GM23338 (cell line): ENCODE measurements around the gene MAP1B. TPM values are rescaled to one million over a fixed set of nuclear protein-coding genes. Genes with fewer than 3 reads are reported as not detected.

Experiments
- ATAC-seq: fragments of 200-7000 bp; cut with Tn5 transposase; 3 replicates; pipeline ENCODE4 v1.9.1; 2020
- DNase-seq: peaks from one replicate; pipeline ENCODE4 v3.0.0-alpha.2; 2015; ENCODE audit warnings: low spot score
- H2AFZ ChIP-seq: fragments of 200-600 bp; sonication (generic); 2 replicates; pipeline ENCODE4 v1.8.0; 2016; ENCODE audit warnings: antibody characterized with exemption, mild to moderate bottlenecking, moderate library complexity
- H3F3A ChIP-seq: fragments of 200-600 bp; sonication (generic); replicated peaks from 2 replicates; pipeline ENCODE4 v1.8.0; 2017; ENCODE audit warnings: antibody characterized with exemption, mixed run types, low read depth
- H3K27ac ChIP-seq: fragments of 200-600 bp; sonication (generic); 2 replicates; pipeline ENCODE4 v1.6.1; 2016; ENCODE audit warnings: low read depth
- H3K27me3 ChIP-seq: fragments of 200-600 bp; sonication (generic); 2 replicates; pipeline ENCODE4 v1.8.0; 2016; ENCODE audit warnings: mild to moderate bottlenecking, mixed run types, moderate library complexity; ENCODE audit not compliant: insufficient read depth
- H3K36me3 ChIP-seq: fragments of 200-600 bp; sonication (generic); 2 replicates; pipeline ENCODE4 v1.8.0; 2016; ENCODE audit warnings: mild to moderate bottlenecking; ENCODE audit not compliant: insufficient read depth
- H3K4me1 ChIP-seq: fragments of 200-600 bp; sonication (generic); 2 replicates; pipeline ENCODE4 v1.8.0; 2016; ENCODE audit warnings: mild to moderate bottlenecking, moderate library complexity; ENCODE audit not compliant: insufficient read depth
- H3K4me2 ChIP-seq: fragments of 200-600 bp; sonication (generic); 2 replicates; pipeline ENCODE4 v1.7.1; 2017; ENCODE audit warnings: mixed run types
- H3K4me3 ChIP-seq: fragments of 200-600 bp; sonication (generic); 2 replicates; pipeline ENCODE4 v1.6.1; 2016; ENCODE audit warnings: mixed run types
- H3K79me2 ChIP-seq: fragments of 200-600 bp; sonication (generic); replicated peaks from 2 replicates; pipeline ENCODE4 v1.8.0; 2017; ENCODE audit warnings: mild to moderate bottlenecking; ENCODE audit not compliant: insufficient read depth
- H3K9me2 ChIP-seq: fragments of 200-600 bp; sonication (generic); 2 replicates; pipeline ENCODE4 v1.8.0; 2017; ENCODE audit not compliant: insufficient read depth
- H4K20me1 ChIP-seq: fragments of 200-600 bp; sonication (generic); replicated peaks from 2 replicates; pipeline ENCODE4 v1.8.0; 2017; ENCODE audit warnings: mild to moderate bottlenecking; ENCODE audit not compliant: insufficient read depth
- H3K27ac Mint-ChIP-seq: 2 replicates; pipeline ENCODE4 v1.8.0; 2020; ENCODE audit warnings: inconsistent platforms, mild to moderate bottlenecking, moderate library complexity, mixed read lengths
- H3K27me3 Mint-ChIP-seq: 3 replicates; pipeline ENCODE4 v1.8.0; 2022; ENCODE audit warnings: low read depth, mild to moderate bottlenecking, moderate library complexity, mixed read lengths, inconsistent platforms; ENCODE audit not compliant: insufficient read depth, poor library complexity
- H3K36me3 Mint-ChIP-seq: 3 replicates; pipeline ENCODE4 v1.8.0; 2021; ENCODE audit warnings: low read depth, mild to moderate bottlenecking, inconsistent platforms, moderate library complexity, mixed read lengths
- H3K4me1 Mint-ChIP-seq: 3 replicates; pipeline ENCODE4 v1.8.0; 2020; ENCODE audit warnings: mild to moderate bottlenecking, inconsistent platforms, mixed read lengths
- H3K4me3 Mint-ChIP-seq: 3 replicates; pipeline ENCODE4 v1.8.0; 2021; ENCODE audit warnings: moderate library complexity, mild to moderate bottlenecking, inconsistent platforms, mixed read lengths
- H3K9me3 Mint-ChIP-seq: 3 replicates; pipeline ENCODE4 v1.8.0; 2020; ENCODE audit warnings: moderate library complexity, mild to moderate bottlenecking, inconsistent platforms, mixed read lengths
- CREB1 ChIP-seq: fragments of 250-450 bp; sonication (Bioruptor Pico); IDR thresholded peaks from 2 replicates; pipeline ENCODE4 v1.5.0; 2020; ENCODE audit warnings: low read depth, mild to moderate bottlenecking, moderate library complexity
- EZH2 ChIP-seq: fragments of 200-600 bp; sonication (generic); IDR thresholded peaks from one replicate; pipeline ENCODE4 v1.8.0; 2017; ENCODE audit warnings: antibody characterized with exemption, mild to moderate bottlenecking, low read depth; ENCODE audit not compliant: unreplicated experiment
- EZH2phosphoT487 ChIP-seq: fragments of 200-600 bp; sonication (generic); IDR thresholded peaks from one replicate; pipeline ENCODE4 v1.8.1; 2018; ENCODE audit warnings: antibody characterized with exemption; ENCODE audit not compliant: unreplicated experiment
- JUNB ChIP-seq: IDR thresholded peaks from one replicate; pipeline ENCODE4 v1.6.1; 2016; ENCODE audit warnings: antibody characterized with exemption; ENCODE audit not compliant: unreplicated experiment
- POLR2AphosphoS5 ChIP-seq: IDR thresholded peaks from 2 replicates; pipeline ENCODE4 v1.6.1; 2016; ENCODE audit warnings: antibody characterized with exemption, low read depth
- ZNF114 ChIP-seq: fragments of 250-450 bp; sonication (Bioruptor Pico); IDR thresholded peaks from 2 replicates; pipeline ENCODE4 v1.5.0; 2020; ENCODE audit warnings: mild to moderate bottlenecking, moderate library complexity
- polyA plus RNA-seq: library from polyadenylated mRNA; unstranded; fragments of >200 nt; fragmentation: Nextera tagmentation; extraction: Ambion mirVana; gene quantifications from 2 replicates; pipeline ENCODE4 v1.2.1, GENCODE V29; 2016
- total RNA-seq: library from RNA; depleted of rRNA; stranded (reverse); fragments of >200 nt; shearing (Covaris generic); gene quantifications from 2 replicates; pipeline ENCODE4 v1.2.3, GENCODE V29; 2014
- TF ChIP-seq, protein P1 (sequence below): IDR thresholded peaks from 2 replicates; pipeline ENCODE4 v1.6.1; 2016; ENCODE audit warnings: antibody characterized with exemption
- TF ChIP-seq, protein P2 (sequence below): fragments of 250-450 bp; sonication (Bioruptor Pico); IDR thresholded peaks from 2 replicates; pipeline ENCODE4 v1.5.0; 2020; ENCODE audit warnings: mild to moderate bottlenecking, moderate library complexity

The MAP1B gene
- total and polyA plus RNA-seq, 2 experiments from 2014 or later = 148 to 263 TPM

DNA sequence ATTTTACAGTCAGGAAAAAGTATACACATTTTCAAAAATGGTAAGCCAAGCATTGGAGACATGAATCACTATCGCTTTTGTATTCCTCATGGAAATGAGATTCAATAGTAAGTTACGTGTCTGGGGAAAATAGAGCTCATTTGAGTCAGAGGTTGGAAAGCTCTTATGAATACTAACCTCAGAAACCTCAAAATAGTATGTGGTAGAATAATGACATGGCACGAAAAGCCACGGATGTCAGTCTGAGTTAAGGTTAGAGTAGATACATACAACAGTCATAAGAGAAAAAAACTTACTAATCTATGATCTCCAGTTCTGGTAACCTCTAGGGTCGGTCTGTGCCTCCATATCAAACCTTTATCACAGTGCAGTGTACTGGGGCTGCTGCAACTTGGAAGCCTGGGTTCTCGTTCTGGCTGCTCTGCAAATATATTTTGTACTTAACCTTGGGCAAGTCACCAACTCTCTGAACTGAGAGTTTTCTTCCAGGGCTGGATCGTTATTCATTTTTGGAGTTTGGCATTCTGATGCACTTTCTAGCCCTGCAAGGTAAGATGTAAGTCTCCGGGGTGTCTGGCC is 31.8 kb downstream of the MAP1B start:
- H3K4me2 ChIP-seq = no peak overlapping the region
- H3K79me2 ChIP-seq = peaks cover 52% of the 10 kb centered on the region
- Mint-ChIP-seq H3K9me3 (no peaks in the 10 kb centered on the region), H3K4me1 (peaks cover 29% of the 10 kb centered on the region), H3K27me3 (no peaks in the 10 kb centered on the region), H3K27ac (no peak overlapping the region), H3K4me3 (no peak overlapping the region), H3K36me3 (peaks cover 16% of the 10 kb centered on the region)
- no peaks in the 10 kb centered on the region for H3F3A ChIP-seq
- no peak overlapping the region for H3K27ac ChIP-seq
- no peaks in the 10 kb centered on the region for H3K36me3 ChIP-seq
- TF ChIP-seq EZH2 = no peak
- no peaks in the 10 kb centered on the region for H4K20me1 ChIP-seq
- DNase-seq (no peak), ATAC-seq (no peak)
- H3K9me2 ChIP-seq = no peaks in the 10 kb centered on the region
- no peak overlapping the region for H2AFZ ChIP-seq
- no peaks in the 10 kb centered on the region for H3K27me3 ChIP-seq
- no peak overlapping the region for H3K4me3 ChIP-seq
- H3K4me1 ChIP-seq = peaks cover 9% of the 10 kb centered on the region; the same call in 1 of the 2 replicates

DNA sequence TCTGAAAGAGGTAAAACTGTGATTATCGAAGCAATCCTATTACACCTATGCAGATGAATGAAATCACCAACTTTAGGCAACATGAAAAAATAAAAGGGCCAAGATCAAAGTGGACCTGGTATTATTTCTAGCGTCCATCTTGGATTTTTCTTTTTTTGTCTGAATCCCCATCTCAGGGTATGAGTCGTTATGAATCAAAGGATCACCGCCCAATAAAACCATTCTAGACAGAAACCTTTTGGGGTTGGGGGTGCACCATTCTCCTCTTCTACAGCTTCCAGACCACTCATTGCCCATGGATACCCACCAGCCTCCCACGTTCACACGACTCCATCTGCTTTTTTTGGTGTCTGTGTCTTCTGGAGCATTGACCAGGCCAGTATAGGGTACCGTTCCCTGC is 33.4 kb downstream of the MAP1B start:
- no peak for TF ChIP-seq POLR2AphosphoS5
- H3K27me3 ChIP-seq = no peaks in the 10 kb centered on the region
- Mint-ChIP-seq H3K9me3 (no peaks in the 10 kb centered on the region), H3K36me3 (peaks cover 16% of the 10 kb centered on the region), H3K4me3 (no peak overlapping the region), H3K4me1 (peaks cover 37% of the 10 kb centered on the region), H3K27ac (no peak overlapping the region), H3K27me3 (no peaks in the 10 kb centered on the region)
- H3K36me3 ChIP-seq = no peaks in the 10 kb centered on the region
- H3F3A ChIP-seq = no peaks in the 10 kb centered on the region
- peaks cover 56% of the 10 kb centered on the region for H3K79me2 ChIP-seq
- H3K27ac ChIP-seq = no peak overlapping the region
- DNase-seq (no peak), ATAC-seq (no peak)
- peaks cover 5% of the 10 kb centered on the region for H4K20me1 ChIP-seq
- H2AFZ ChIP-seq = no peak overlapping the region
- H3K4me1 ChIP-seq = peaks cover 25% of the 10 kb centered on the region
- no peak overlapping the region for H3K4me3 ChIP-seq
- no peak overlapping the region for H3K4me2 ChIP-seq
- no peaks in the 10 kb centered on the region for H3K9me2 ChIP-seq

DNA sequence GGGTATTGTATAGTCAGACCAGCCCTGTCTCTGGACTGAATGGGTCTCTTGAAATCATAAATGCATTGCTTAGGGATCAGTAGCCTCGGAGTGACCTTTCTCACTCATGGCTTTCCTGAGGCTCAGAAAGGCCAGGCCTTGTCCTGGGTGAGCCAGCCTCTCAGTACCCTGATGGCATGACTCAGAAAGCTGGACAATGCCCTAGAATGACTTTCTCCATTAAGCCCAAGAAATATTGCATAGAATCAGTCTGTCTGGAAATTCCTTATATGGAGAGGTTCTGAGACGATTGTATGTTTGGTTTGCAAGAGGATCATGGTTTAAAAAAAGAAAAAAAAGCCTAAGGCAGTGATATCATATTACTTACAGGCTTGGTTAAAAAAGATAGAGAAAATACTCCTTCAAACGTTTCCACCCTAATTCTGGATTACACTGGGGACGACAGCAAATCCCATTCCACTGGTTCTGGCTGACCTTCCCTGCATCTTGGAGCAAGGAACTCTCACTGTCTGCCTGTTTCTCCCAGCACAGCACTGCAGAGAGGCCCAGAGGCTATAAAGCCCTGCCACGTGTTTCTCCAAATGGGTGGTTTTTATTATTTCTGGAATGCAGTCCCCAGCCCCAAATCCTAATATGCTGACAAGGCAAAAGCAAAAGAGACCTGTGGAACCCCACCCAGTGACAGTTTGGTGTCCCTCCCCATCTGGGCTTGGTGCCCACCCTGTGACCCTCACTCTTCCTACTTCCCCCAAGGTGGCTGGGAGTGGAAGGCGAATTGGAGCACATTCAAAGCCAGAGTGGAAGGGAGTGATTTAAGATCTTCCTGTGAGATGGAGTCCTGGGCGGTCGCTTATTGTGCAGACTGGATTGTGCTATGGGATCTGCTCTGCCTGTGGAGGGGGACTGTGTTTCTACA is 34.4 kb downstream of the MAP1B start:
- no peaks in the 10 kb centered on the region for H3K36me3 ChIP-seq
- no peaks in the 10 kb centered on the region for H3K9me2 ChIP-seq
- Mint-ChIP-seq H3K4me3 (no peak overlapping the region), H3K4me1 (peaks cover 31% of the 10 kb centered on the region), H3K27ac (peak overlapping the region; percentile 50), H3K27me3 (no peaks in the 10 kb centered on the region), H3K9me3 (no peaks in the 10 kb centered on the region), H3K36me3 (peaks cover 16% of the 10 kb centered on the region)
- no peak for DNase-seq
- no peaks in the 10 kb centered on the region for H3F3A ChIP-seq
- ATAC-seq = no peak
- no peak overlapping the region for H3K4me3 ChIP-seq
- H3K4me2 ChIP-seq = no peak overlapping the region
- peaks cover 21% of the 10 kb centered on the region for H3K4me1 ChIP-seq
- no peak overlapping the region for H2AFZ ChIP-seq
- H4K20me1 ChIP-seq = peaks cover 5% of the 10 kb centered on the region
- H3K79me2 ChIP-seq = peaks cover 61% of the 10 kb centered on the region
- no peaks in the 10 kb centered on the region for H3K27me3 ChIP-seq
- H3K27ac ChIP-seq = no peak overlapping the region; the same call in 1 of the 2 replicates
- TF ChIP-seq CREB1 (no peak), JUNB (no peak), ZNF114 (no peak), EZH2phosphoT487 (no peak)
- TF ChIP-seq, protein P1, sequence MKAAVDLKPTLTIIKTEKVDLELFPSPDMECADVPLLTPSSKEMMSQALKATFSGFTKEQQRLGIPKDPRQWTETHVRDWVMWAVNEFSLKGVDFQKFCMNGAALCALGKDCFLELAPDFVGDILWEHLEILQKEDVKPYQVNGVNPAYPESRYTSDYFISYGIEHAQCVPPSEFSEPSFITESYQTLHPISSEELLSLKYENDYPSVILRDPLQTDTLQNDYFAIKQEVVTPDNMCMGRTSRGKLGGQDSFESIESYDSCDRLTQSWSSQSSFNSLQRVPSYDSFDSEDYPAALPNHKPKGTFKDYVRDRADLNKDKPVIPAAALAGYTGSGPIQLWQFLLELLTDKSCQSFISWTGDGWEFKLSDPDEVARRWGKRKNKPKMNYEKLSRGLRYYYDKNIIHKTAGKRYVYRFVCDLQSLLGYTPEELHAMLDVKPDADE = no peak
- TF ChIP-seq, protein P2, sequence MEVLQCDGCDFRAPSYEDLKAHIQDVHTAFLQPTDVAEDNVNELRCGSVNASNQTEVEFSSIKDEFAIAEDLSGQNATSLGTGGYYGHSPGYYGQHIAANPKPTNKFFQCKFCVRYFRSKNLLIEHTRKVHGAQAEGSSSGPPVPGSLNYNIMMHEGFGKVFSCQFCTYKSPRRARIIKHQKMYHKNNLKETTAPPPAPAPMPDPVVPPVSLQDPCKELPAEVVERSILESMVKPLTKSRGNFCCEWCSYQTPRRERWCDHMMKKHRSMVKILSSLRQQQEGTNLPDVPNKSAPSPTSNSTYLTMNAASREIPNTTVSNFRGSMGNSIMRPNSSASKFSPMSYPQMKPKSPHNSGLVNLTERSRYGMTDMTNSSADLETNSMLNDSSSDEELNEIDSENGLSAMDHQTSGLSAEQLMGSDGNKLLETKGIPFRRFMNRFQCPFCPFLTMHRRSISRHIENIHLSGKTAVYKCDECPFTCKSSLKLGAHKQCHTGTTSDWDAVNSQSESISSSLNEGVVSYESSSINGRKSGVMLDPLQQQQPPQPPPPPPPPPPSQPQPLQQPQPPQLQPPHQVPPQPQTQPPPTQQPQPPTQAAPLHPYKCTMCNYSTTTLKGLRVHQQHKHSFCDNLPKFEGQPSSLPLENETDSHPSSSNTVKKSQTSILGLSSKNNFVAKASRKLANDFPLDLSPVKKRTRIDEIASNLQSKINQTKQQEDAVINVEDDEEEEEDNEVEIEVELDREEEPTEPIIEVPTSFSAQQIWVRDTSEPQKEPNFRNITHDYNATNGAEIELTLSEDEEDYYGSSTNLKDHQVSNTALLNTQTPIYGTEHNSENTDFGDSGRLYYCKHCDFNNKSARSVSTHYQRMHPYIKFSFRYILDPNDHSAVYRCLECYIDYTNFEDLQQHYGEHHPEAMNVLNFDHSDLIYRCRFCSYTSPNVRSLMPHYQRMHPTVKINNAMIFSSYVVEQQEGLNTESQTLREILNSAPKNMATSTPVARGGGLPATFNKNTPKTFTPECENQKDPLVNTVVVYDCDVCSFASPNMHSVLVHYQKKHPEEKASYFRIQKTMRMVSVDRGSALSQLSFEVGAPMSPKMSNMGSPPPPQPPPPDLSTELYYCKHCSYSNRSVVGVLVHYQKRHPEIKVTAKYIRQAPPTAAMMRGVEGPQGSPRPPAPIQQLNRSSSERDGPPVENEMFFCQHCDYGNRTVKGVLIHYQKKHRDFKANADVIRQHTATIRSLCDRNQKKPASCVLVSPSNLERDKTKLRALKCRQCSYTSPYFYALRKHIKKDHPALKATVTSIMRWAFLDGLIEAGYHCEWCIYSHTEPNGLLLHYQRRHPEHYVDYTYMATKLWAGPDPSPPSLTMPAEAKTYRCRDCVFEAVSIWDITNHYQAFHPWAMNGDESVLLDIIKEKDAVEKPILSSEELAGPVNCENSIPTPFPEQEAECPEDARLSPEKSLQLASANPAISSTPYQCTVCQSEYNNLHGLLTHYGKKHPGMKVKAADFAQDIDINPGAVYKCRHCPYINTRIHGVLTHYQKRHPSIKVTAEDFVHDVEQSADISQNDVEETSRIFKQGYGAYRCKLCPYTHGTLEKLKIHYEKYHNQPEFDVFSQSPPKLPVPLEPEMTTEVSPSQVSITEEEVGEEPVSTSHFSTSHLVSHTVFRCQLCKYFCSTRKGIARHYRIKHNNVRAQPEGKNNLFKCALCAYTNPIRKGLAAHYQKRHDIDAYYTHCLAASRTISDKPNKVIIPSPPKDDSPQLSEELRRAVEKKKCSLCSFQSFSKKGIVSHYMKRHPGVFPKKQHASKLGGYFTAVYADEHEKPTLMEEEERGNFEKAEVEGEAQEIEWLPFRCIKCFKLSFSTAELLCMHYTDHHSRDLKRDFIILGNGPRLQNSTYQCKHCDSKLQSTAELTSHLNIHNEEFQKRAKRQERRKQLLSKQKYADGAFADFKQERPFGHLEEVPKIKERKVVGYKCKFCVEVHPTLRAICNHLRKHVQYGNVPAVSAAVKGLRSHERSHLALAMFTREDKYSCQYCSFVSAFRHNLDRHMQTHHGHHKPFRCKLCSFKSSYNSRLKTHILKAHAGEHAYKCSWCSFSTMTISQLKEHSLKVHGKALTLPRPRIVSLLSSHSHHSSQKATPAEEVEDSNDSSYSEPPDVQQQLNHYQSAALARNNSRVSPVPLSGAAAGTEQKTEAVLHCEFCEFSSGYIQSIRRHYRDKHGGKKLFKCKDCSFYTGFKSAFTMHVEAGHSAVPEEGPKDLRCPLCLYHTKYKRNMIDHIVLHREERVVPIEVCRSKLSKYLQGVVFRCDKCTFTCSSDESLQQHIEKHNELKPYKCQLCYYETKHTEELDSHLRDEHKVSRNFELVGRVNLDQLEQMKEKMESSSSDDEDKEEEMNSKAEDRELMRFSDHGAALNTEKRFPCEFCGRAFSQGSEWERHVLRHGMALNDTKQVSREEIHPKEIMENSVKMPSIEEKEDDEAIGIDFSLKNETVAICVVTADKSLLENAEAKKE (CRISPR knock-in tag) = no peak
